Superior temporal gyrus (tissue), 1 donor: ENCODE data around the gene SRPK3.
"Not testable (repeated sequence)": the region's sequence is repeated elsewhere in the genome, so short reads cannot be mapped to it uniquely, and the experiment has no call there.

ENCODE experiments used
- DNase-seq: peaks from one replicate; pipeline ENCODE4 v3.0.0-alpha.2; 2016; ENCODE audit errors: extremely low spot score

The SRPK3 gene

DNA sequence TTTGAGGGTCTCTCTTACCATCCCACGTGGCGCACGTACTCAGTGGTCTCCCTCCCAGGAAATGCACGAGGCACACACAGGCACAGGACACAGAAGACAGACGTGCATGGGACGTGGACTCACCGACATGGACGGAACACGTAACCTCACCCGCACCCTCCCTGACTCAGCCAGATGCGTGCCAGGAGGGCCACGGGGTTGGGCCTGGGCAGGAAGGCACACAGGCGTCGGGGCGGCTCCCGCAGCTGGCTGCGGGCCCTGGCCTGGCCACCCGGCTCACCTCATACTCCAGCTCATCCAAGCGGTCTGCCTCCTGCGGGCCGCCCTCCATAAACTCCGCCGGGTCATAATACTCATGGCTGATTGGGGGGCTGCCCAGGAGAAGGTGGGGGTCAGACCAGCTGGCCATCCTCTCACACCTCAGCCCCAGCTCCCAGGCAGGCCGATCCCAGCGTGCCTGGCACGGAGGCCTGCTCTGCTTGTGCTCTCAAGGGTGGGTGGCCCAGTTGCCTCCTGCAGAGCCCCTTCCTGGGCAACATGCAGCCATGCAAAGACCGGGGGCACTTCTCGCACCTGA lies 26.2 kb downstream of the SRPK3 start:
- DNase-seq = no peak

DNA sequence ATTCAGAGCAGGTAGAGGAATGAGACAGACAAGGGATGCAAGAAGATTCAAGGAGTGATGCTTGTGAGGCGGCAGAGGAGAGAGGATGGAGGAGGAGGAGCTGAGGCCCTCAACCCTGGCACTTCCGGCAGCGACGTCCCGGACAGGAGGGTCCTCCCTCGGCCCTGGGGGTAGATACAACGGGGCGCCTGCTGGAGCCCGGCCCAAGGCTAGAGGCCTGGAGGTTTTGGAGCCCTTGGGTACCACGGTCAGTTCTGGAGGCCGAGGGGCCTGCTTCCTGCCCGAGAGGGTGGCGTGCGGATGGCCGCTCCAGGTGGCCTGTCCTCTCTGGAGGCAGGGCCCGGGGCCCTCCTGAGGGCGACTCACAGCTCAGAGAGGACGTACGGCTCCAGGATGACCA lies 27.1 kb downstream of the SRPK3 start:
- DNase-seq = no peak

DNA sequence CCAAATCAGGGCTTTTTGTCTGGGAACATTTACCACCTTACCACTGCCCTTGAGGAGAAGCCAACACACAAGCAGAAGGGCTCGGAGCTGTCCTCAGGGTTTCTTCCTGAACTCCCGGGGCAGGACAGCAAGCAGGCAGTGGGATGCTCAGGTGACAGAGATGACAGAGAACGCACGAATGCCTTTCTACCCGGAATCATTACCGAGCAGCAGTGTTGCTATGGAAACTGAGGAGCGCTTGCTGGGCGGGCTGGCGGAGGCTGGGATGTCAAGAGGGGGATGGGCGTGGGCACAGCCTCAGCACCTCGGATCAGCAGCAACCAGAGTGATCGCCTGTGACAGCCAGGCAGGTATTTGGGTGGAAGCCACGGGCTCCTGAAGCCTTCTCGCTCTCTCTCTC lies 31.4 kb downstream of the SRPK3 start:
- no peak for DNase-seq

DNA sequence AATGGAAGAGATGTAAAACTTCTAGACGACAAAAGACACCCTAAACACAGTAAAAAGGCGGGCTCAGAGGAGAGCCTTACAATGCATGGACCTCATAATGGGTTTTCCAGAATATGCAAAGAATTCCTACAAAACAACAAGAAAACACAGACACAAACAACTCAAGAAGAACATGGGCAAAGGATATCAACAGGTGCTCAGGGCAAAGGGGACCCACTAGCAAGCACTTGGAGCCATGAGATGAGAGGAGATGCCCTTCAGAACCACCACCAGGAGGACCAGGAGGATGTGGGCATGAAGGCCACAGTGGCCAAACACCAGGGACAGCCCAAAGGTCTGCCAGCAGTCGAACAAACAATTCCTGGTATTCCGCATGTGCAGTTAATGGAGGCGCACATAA lies 32.3 kb downstream of the SRPK3 start:
- DNase-seq = no peak

DNA sequence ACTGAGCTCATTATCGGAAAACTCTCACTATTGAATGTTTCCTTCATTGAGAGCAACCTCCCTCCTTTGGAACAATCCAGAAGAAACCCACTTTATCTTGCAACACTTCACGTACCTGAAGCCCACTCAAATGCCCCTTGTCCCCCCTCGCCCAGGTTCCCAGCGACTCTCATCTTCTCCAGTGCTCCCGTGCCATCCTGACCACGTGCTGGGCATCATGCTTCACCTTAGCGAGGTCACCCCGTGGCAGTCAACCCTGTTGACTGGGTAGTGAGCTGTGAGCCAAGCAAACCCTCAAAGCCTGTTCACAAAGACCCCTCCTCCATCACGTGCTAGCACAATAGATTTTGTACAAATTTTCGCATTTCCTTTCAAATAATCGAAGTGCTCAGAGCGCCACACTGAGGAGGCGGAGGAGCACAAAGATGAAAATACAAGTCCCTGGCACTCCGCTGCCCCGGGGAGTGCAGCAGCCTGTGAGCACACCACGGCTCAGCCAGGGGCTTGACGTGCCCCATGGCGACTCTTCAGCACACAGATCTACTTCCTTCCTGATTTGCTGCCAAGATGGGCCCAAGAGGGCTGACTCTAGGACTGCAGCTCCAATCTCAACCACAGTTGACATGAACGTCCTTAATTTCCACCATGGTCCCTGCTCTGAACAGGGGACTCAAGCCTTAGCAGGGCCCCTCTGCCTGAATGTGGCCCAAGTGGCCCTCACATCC lies 33.9 kb downstream of the SRPK3 start:
- DNase-seq = no peak

DNA sequence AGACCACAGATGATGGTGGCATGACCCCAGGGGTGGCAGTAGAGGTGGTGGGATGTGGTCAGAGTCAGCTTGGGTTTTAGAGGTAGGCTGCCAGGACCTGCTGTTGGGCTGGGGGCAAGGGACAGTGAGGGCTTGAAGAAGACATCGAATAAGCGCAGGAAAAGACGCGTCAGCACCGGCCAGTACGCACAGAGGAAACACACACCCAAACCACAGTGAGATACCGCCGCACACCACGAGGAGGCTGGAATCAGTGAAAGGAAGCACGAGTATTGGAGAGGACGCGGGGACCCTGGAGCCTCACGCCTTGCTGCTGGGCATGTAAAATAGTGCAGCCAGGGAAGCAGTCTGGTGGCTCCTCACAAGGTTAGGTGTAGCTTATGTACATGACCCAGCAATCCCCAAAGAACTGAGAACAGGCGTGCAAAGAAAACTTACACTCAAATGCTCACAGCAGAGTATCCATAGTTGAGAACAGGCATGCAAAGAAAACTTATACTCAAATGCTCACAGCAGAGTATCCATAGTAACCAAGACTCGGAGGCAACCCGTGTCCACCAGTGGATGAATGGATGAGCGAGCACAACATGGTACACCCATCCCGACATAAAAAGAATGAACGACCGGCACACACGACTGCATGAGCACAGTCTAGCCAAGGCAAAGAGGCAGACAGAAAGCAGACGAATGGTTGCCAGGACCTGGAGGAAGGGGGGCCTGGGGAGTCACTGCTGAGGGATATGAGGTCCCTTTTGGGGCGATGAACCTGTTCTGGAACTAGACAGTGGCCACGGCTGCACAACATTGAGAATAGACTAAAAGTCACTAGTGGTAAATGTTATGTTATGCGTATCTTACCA lies 36.2 kb downstream of the SRPK3 start:
- no peak for DNase-seq

- DNase-seq = not testable (repeated sequence)
These were observed 37.2 kb downstream of the SRPK3 start for GRCh38 chrX:153818064-153818463.

DNA sequence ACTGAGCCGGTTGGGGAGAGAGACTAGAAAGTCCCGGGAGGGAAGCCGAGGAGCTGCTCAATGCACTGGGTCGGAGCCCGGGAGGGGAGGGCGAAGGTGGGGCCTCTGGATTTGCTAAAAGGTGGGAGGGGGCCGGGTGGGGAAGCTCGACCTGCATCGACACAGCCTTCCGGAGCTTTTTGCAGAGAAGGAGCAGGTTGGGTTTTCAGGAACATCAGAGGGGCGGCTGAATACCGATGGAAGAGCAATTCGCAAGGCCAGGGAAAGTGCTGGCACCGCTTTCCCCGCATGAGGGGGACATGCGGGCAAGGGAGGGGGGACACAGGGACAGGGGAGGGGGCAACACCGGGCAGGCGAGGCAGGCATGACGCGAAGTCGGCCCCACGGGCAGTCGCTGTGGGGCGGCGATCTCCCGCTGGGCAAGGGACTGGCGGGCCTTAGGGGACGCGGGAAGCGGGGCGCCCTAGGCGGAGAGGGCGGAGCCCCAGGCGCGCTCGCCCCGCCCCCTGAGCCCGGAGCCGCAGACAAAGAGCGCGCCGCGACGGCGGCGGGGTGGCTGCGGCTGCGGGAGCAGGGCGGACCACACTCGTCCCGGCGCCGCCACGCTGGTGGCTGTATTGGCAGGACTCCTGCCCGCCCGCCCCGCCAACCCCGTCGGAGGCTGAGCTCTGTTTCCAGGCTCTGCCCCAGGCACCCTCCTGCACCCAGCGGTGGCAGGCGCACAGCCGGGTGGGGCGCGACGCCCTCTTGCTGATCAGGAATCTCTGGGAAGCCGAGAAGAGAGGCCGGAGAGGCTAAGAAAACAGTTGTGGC lies 37.9 kb downstream of the SRPK3 start:
- no peak for DNase-seq

DNA sequence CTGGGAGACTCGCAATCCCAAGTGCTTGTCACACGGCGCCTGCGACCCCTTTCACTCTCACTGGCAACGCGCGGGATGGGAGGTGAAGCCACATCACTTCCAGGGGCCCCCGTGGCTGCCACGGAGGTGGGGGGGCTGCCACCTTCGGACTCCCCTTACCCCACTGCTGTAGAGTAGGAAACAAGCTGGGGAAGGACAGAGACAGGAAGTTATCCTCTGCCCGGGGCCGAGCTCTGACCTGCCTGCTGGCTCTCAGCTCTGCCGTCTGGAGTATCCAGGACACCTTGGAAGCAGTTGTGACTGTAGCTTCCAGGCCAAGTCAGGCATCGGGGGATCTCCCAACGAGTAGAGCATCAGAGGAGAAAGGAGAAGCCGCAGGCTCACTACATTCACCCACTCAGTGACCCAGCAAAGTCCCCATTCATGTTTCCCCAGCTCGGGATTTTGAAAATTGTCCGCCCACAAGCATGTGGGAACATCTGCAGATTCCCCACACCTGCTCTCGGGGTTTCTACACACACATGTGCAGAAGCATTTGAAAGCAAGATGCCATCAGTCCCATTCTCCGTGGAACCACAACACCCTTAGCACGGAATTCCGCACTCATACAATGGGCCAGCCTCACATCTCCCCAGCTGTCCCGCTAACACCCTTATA lies 38.7 kb downstream of the SRPK3 start:
- DNase-seq = no peak

GRCh38 chrX:153820601-153821000 lies 39.8 kb downstream of the SRPK3 start:
- DNase-seq = no peak

DNA sequence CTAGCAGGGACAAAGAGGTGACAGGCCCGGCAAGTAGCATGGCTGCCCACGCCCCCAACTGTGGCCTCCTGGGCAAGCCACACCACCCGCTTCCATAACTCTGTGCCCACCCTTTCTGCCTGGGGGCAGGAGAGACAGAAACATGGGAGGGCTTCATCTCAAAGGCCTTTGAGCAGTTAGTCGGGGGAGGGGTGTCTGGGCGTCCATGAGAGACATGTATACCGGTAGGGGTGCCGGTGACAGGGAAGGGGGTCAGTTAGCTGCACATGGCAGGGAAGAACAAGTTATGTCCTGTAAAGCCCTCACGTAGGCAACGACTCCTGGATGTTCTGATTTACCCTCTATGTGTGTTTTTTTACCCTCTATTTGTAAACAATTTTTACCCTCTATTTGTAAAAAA lies 40.2 kb downstream of the SRPK3 start:
- DNase-seq = no peak

GRCh38 chrX:153824348-153824747 lies 43.5 kb downstream of the SRPK3 start:
- DNase-seq = no peak

DNA sequence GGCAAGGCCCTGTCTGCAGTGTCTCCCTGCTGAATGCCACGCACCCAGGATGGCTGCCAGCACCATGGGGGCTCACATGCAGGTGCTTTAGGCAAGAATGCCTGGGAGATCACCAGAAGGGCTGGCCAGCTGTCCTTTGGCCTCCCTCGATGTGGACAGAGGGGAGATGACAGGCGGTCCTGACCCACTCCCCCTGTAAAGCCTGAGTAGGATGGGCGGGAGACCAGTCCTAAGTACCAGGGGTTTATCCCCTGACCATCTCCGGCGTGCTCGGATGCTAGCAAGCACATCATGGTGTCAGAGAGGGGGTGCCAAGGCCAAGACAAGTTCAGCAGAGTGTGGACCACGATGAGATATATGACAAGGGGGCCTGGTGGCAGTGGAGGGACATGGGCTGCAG lies 44.2 kb downstream of the SRPK3 start:
- DNase-seq = no peak

DNA sequence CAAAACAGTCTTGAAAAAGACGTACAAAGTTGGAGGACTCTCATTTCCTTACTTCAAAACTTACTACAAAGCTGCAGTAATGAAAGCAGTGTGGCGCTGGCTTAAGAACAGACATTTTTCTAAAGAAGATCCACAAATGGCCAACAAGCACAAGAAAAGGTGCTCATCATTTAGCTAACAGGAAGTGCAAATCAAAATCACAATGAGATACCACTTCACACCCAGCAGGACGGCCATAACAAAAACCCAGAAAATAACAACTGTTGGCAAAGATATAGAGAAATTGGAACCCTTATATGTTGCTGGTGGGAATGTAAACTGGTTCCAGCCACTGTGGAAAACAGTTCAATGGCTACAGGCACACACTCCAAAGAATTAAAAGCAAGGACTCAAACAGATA lies 46.2 kb downstream of the SRPK3 start:
- no peak for DNase-seq

DNA sequence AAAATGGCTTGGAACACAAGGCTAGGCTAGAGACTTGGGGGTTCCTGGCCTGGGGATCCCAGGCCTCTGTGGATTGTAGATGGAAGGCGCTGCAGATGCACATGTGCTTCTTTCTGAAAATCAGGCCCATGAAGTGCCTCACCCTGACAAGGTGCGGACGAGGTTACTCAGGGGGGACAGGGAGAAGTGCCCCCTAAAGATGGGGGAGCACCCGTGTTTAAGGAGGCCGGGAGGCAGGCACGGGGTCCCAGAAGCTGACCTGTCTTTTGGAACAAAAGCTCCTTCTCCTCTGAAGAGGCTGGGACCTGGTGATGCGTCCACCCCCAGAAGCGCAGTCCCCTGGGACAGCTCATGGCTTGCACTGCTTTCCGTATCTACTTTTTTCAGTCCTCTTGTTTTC lies 47.1 kb downstream of the SRPK3 start:
- DNase-seq = no peak

DNA sequence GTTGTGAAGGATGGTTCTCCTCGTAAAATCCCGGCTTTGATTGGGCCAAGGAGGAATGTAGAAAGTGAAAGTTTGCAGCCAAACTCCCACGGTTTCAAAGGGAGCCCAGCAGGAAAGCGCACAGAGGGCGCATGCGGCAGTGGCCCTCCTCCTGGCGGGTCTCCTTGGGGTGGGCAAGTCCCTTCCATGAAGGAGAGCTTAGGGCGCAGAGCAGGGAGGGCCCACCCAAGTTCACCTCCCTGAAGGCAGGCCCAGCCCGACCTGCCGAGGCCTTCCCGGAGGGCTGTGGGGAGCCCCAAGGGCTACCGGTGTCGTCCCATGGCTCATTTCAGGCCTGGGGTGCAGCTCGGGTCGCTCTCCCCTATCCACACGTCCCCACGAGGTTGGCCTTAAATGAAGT lies 47.5 kb downstream of the SRPK3 start:
- no peak for DNase-seq

GRCh38 chrX:153828723-153829548 lies 48.1 kb downstream of the SRPK3 start:
- peak; percentile 13 for DNase-seq

DNA sequence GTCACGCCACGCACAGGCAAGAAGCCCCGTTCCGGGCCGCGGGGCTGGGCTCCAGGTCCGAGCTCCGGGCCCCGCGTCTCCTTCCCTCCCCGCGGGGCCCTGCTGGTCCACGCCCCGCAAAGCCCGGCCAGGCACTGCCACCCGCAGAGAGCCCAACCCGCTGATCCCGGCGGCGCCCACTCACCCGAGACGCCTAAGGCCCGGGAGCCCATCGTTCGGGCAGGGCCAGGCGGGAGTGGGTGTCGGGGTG lies 48.6 kb downstream of the SRPK3 start:
- no peak for DNase-seq

GRCh38 chrX:153829799-153830639 lies 49.2 kb downstream of the SRPK3 start, which contains the start of gene PDZD4:
Gene PDZD4, minus strand, starts transcription at chrX:153830544. Its CDS starts 246 bp downstream, at chrX:153830298.
- no peak for DNase-seq
